SK-N-SH (cell line): ENCODE results near the gene SPTBN1. TPM values are rescaled to one million over a fixed set of nuclear protein-coding genes. Genes with fewer than 3 reads are reported as not detected.

Source experiments
- CTCF ChIA-PET: fragments of 300-600, 350-600 bp; formaldehyde crosslinking; extraction: SDS; loops from one replicate; lab custom pipeline; 2021; lab: Yijun Ruan, JAX
- POLR2A ChIA-PET: fragments of 350-600 bp; sonication (Branson Sonifier 250); formaldehyde crosslinking; extraction: SDS; loops from one replicate; lab custom pipeline; 2020; ENCODE audit warnings: antibody characterized with exemption, inconsistent platforms; lab: Yijun Ruan, JAX
- DNase-seq: peaks from one replicate; pipeline ENCODE4 v3.0.0; 2012
- H2AFZ ChIP-seq: fragments of 200-600 bp; sonication (generic); 2 replicates; pipeline ENCODE4 v1.8.1; 2016; ENCODE audit warnings: antibody characterized with exemption, mild to moderate bottlenecking, low read depth
- H3F3A ChIP-seq: fragments of 200-600 bp; sonication (generic); replicated peaks from 2 replicates; pipeline ENCODE3; 2016; ENCODE audit warnings: antibody characterized with exemption, mild to moderate bottlenecking; ENCODE audit not compliant: insufficient read depth
- H3K27ac ChIP-seq, 2 experiments: fragments of 200-500 bp in 1 of 2; fragments of 200-600 bp in 1 of 2; sonication (Bioruptor generic) in 1 of 2; sonication (generic), shearing (Covaris generic) in 1 of 2; 2 replicates each; pipeline versions ENCODE4 v1.5.1 to v1.6.1; 2014 to 2016; ENCODE audit warnings: low read depth in 2 of 2, inconsistent platforms in 1 of 2, low read length in 1 of 2, mild to moderate bottlenecking in 1 of 2, mixed read lengths in 1 of 2
- H3K27me3 ChIP-seq: fragments of 200-600 bp; sonication (generic), shearing (Covaris generic); 2 replicates; pipeline ENCODE4 v1.6.1; 2016; ENCODE audit warnings: mixed run types; ENCODE audit not compliant: insufficient read depth
- H3K36me3 ChIP-seq, 2 experiments: fragments of 200-500 bp in 1 of 2; fragments of 200-600 bp in 1 of 2; sonication (Bioruptor generic) in 1 of 2; sonication (generic) in 1 of 2; replicated peaks in 1 of 2; 2 replicates each; pipeline versions ENCODE3 to v1.5.1; 2014 to 2016; ENCODE audit warnings: low read length in 1 of 2, mild to moderate bottlenecking in 1 of 2; ENCODE audit not compliant: insufficient read depth in 2 of 2, control insufficient read depth in 1 of 2
- H3K4me1 ChIP-seq, 2 experiments: fragments of 200-500 bp in 1 of 2; fragments of 200-600 bp in 1 of 2; sonication (Bioruptor generic) in 1 of 2; sonication (generic), shearing (Covaris generic) in 1 of 2; 2 replicates each; pipeline versions ENCODE4 v1.5.1 to v1.6.1; 2014 to 2016; ENCODE audit warnings: low read depth in 1 of 2, low read length in 1 of 2, mixed run types in 1 of 2; ENCODE audit not compliant: insufficient read depth in 2 of 2, control insufficient read depth in 1 of 2
- H3K4me2 ChIP-seq: fragments of 200-600 bp; sonication (generic), shearing (Covaris generic); 2 replicates; pipeline ENCODE4 v1.6.1; 2017; ENCODE audit warnings: mixed run types
- H3K4me3 ChIP-seq, 2 experiments: fragments of 200-500 bp in 1 of 2; fragments of 200-600 bp in 1 of 2; sonication (Bioruptor generic) in 1 of 2; sonication (generic), shearing (Covaris generic) in 1 of 2; 2 replicates each; pipeline versions ENCODE4 v1.5.1 to v1.8.1; 2014 to 2016; ENCODE audit warnings: low read depth in 2 of 2, inconsistent platforms in 1 of 2, low read length in 1 of 2, mild to moderate bottlenecking in 1 of 2, mixed read lengths in 1 of 2, moderate library complexity in 1 of 2
- H3K79me2 ChIP-seq: fragments of 200-600 bp; sonication (generic); 2 replicates; pipeline ENCODE4 v1.8.1; 2017; ENCODE audit warnings: mild to moderate bottlenecking; ENCODE audit not compliant: insufficient read depth
- H3K9ac ChIP-seq: fragments of 200-600 bp; sonication (generic); 2 replicates; pipeline ENCODE4 v1.6.1; 2017; ENCODE audit warnings: mixed run types
- H3K9me2 ChIP-seq: fragments of 200-600 bp; sonication (generic); 2 replicates; pipeline ENCODE4 v1.6.1; 2017; ENCODE audit warnings: mixed run types
- H3K9me3 ChIP-seq: fragments of 200-600 bp; sonication (generic); 2 replicates; pipeline ENCODE4 v1.6.1; 2017; ENCODE audit warnings: mixed run types, mild to moderate bottlenecking, moderate library complexity
- H4K20me1 ChIP-seq: fragments of 200-600 bp; sonication (generic); 2 replicates; pipeline ENCODE4 v1.6.1; 2017; ENCODE audit warnings: mild to moderate bottlenecking, mixed run types; ENCODE audit not compliant: insufficient read depth
- EZH2phosphoT487 ChIP-seq: fragments of 200-600 bp; sonication (generic); IDR thresholded peaks from 2 replicates; pipeline ENCODE4 v1.6.1; 2017; ENCODE audit warnings: low read depth, mixed run types, mild to moderate bottlenecking, antibody characterized with exemption, moderate library complexity, borderline replicate concordance
- FOSL2 ChIP-seq: IDR thresholded peaks from 2 replicates; pipeline ENCODE4 v1.4.0; 2012; ENCODE audit warnings: low read depth, mild to moderate bottlenecking, moderate library complexity, borderline replicate concordance
- FOXJ3 ChIP-seq: sonication (generic); formaldehyde crosslinking; IDR thresholded peaks from 2 replicates; pipeline ENCODE4 v1.5.1; 2020; ENCODE audit warnings: mild to moderate bottlenecking, missing genetic modification reagents
- GABPA ChIP-seq: IDR thresholded peaks from 2 replicates; pipeline ENCODE4 v1.4.0; 2012; ENCODE audit warnings: low read depth, mild to moderate bottlenecking
- GATA2 ChIP-seq: sonication (generic); formaldehyde crosslinking; IDR thresholded peaks from 2 replicates; pipeline ENCODE4 v1.5.0; 2020; ENCODE audit warnings: mild to moderate bottlenecking, missing genetic modification reagents
- MEF2A ChIP-seq: IDR thresholded peaks from 2 replicates; pipeline ENCODE4 v1.4.0; 2012; ENCODE audit warnings: low read depth, borderline replicate concordance
- NFIC ChIP-seq: IDR thresholded peaks from 2 replicates; pipeline ENCODE4 v1.4.0; 2012; ENCODE audit warnings: borderline replicate concordance
- RAD21 ChIP-seq: IDR thresholded peaks from 2 replicates; pipeline ENCODE4 v1.6.1; 2012; ENCODE audit warnings: mild to moderate bottlenecking, low read length
- RXRA ChIP-seq: IDR thresholded peaks from 2 replicates; pipeline ENCODE4 v1.4.0; 2012; ENCODE audit warnings: low read depth, mild to moderate bottlenecking, borderline replicate concordance
- SMC3 ChIP-seq: IDR thresholded peaks from 2 replicates; pipeline ENCODE4 v1.6.1; 2012; ENCODE audit warnings: low read depth, low read length, improper control_type of control experiment
- TAF1 ChIP-seq: IDR thresholded peaks from 2 replicates; pipeline ENCODE4 v1.6.1; 2012; ENCODE audit warnings: low read depth, mild to moderate bottlenecking, low read length, moderate library complexity, borderline replicate concordance
- TCF12 ChIP-seq: IDR thresholded peaks from 2 replicates; pipeline ENCODE4 v1.4.0; 2012
- YY1 ChIP-seq: IDR thresholded peaks from 2 replicates; pipeline ENCODE4 v1.4.0; 2012; ENCODE audit warnings: low read depth, mild to moderate bottlenecking
- WGBS: methylation state at CpG from one replicate; pipeline ENCODE4 v1.1.6; 2017; ENCODE audit warnings: low lambda C conversion rate; 5-methylcytosine and 5-hydroxymethylcytosine counted together
- polyA plus RNA-seq, 3 experiments: library from polyadenylated mRNA; depleted of rRNA; stranded (reverse); fragments of >200 nt; gene quantifications; 2 replicates each; pipeline ENCODE4 v1.2.3, GENCODE V29; 2012
- TF ChIP-seq, protein P1 (sequence below): IDR thresholded peaks from 2 replicates; pipeline ENCODE4 v1.4.0; 2012; ENCODE audit warnings: low read depth
- TF ChIP-seq, protein P2 (sequence below): IDR thresholded peaks from 2 replicates; pipeline ENCODE4 v1.4.0; 2012; ENCODE audit warnings: low read depth, borderline replicate concordance
- TF ChIP-seq, protein P3 (sequence below): fragments of 150-350 bp; IDR thresholded peaks from 2 replicates; pipeline ENCODE4 v1.6.1; 2017; ENCODE audit warnings: antibody characterized with exemption, low read length, low read depth, borderline replicate concordance
- TF ChIP-seq, protein P4 (sequence below): IDR thresholded peaks from 2 replicates; pipeline ENCODE4 v1.4.0; 2012; ENCODE audit warnings: low read depth, borderline replicate concordance

Gene SPTBN1
- polyA plus RNA-seq, 1 of the 3 experiments (the other 2 are of a cell fraction), result 29.1 TPM

DNA sequence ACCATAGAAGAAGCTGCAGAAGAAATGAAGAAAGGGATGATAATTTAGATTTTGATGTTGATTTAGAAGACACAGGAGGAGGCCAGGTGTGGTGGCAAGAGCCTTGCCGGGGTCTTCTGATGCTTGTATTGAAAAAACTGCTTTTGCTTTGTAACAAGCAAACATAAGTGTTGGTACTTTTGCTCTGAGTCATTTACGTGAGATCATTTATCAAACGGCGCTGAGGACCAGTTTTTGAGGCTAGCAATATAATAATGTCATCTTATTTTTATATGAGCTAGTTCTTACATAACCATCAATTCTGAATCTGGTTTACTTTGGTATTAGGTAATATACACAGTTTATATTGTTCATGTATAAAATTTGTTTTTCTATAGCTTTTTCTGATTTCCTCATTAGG lies 30.6 kb downstream of the SPTBN1 start:
- Histone ChIP-seq H3K4me3 (no peak overlapping the region), H3F3A (peaks cover 22% of the 10 kb centered on the region), H4K20me1 (peaks cover 63% of the 10 kb centered on the region), H3K9me3 (no peaks in the 10 kb centered on the region), H3K27ac (no peak overlapping the region), H3K4me2 (no peak overlapping the region), H3K9me2 (no peaks in the 10 kb centered on the region), H3K9ac (no peak overlapping the region), H3K27me3 (no peaks in the 10 kb centered on the region), H3K36me3 (peaks cover 0 to 8% of the 10 kb centered on the region in 2 experiments), H2AFZ (no peak overlapping the region), H3K79me2 (peaks cover 84% of the 10 kb centered on the region), H3K4me1 (peaks cover 7 to 23% of the 10 kb centered on the region in 2 experiments)
- no peak for TF ChIP-seq GATA2 (CRISPR knock-in tag)
- TF ChIP-seq TAF1, result no peak
- TF ChIP-seq, protein P1, sequence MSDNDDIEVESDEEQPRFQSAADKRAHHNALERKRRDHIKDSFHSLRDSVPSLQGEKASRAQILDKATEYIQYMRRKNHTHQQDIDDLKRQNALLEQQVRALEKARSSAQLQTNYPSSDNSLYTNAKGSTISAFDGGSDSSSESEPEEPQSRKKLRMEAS, result no peak
- TF ChIP-seq FOXJ3 (CRISPR knock-in tag), result no peak
- 84% methylated on average over 4 of the region's 4 CpGs for WGBS
- DNase-seq, result no peak
- POLR2A ChIA-PET, result no interaction called here
- CTCF ChIA-PET, result no interaction called here

DNA sequence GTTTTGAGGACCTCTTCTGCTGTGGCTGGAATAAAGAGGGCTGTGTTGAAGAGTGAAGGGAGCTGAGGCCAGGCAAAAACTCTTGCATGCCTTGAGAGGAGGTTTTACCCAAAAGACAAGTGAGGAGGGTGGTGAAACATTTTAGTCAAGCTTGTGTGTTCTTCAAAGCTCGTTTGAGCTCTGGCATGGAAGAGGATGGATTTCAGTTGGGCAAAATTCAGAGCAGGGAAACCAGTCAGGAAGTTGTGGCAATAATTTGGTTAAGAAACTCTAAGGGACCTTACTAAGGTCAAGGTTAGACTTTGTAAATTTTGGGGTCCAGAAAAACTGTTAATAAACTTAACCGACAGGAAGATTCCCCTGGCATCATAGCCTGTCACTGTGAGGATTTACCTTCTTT lies 34.7 kb downstream of the SPTBN1 start:
- ChIA-PET CTCF (no interaction called here), POLR2A (no interaction called here)
- no peak overlapping the region for H3K4me2 ChIP-seq
- peaks cover 88% of the 10 kb centered on the region for H3K79me2 ChIP-seq
- WGBS, result 96% methylated on average over 2 of the region's 2 CpGs
- peaks cover 10 to 11% of the 10 kb centered on the region in 2 experiments; a peak in 3 of 4 replicates for H3K4me1 ChIP-seq
- H3K9me2 ChIP-seq, result no peaks in the 10 kb centered on the region
- no peaks in the 10 kb centered on the region for H3K9me3 ChIP-seq
- H2AFZ ChIP-seq, result no peak overlapping the region
- H3K27me3 ChIP-seq, result no peaks in the 10 kb centered on the region
- peaks cover 69% of the 10 kb centered on the region for H4K20me1 ChIP-seq
- no peak overlapping the region for H3K4me3 ChIP-seq
- no peak for DNase-seq
- peaks cover 0 to 8% of the 10 kb centered on the region in 2 experiments for H3K36me3 ChIP-seq
- no peak overlapping the region for H3K27ac ChIP-seq
- H3K9ac ChIP-seq, result no peak overlapping the region
- TF ChIP-seq, protein P2, sequence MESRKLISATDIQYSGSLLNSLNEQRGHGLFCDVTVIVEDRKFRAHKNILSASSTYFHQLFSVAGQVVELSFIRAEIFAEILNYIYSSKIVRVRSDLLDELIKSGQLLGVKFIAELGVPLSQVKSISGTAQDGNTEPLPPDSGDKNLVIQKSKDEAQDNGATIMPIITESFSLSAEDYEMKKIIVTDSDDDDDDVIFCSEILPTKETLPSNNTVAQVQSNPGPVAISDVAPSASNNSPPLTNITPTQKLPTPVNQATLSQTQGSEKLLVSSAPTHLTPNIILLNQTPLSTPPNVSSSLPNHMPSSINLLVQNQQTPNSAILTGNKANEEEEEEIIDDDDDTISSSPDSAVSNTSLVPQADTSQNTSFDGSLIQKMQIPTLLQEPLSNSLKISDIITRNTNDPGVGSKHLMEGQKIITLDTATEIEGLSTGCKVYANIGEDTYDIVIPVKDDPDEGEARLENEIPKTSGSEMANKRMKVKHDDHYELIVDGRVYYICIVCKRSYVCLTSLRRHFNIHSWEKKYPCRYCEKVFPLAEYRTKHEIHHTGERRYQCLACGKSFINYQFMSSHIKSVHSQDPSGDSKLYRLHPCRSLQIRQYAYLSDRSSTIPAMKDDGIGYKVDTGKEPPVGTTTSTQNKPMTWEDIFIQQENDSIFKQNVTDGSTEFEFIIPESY, result no peak
- TF ChIP-seq, protein P3, sequence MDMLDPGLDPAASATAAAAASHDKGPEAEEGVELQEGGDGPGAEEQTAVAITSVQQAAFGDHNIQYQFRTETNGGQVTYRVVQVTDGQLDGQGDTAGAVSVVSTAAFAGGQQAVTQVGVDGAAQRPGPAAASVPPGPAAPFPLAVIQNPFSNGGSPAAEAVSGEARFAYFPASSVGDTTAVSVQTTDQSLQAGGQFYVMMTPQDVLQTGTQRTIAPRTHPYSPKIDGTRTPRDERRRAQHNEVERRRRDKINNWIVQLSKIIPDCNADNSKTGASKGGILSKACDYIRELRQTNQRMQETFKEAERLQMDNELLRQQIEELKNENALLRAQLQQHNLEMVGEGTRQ, result no peak
- no peak for TF ChIP-seq TCF12
- TF ChIP-seq NFIC, result no peak
- TF ChIP-seq RAD21, result no peak
- no peak for TF ChIP-seq FOSL2
- TF ChIP-seq RXRA, result no peak
- TF ChIP-seq, protein P4, sequence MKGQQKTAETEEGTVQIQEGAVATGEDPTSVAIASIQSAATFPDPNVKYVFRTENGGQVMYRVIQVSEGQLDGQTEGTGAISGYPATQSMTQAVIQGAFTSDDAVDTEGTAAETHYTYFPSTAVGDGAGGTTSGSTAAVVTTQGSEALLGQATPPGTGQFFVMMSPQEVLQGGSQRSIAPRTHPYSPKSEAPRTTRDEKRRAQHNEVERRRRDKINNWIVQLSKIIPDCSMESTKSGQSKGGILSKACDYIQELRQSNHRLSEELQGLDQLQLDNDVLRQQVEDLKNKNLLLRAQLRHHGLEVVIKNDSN, result no peak
- no peak for TF ChIP-seq FOXJ3 (CRISPR knock-in tag)
- TF ChIP-seq MEF2A, result no peak
- TF ChIP-seq YY1, result no peak
- TF ChIP-seq EZH2phosphoT487, result no peak
- no peak for TF ChIP-seq GABPA
- no peak for TF ChIP-seq SMC3
- H3F3A ChIP-seq, result peaks cover 13% of the 10 kb centered on the region
